ENCODE measurements around the gene PNMA6E.

GRCh38 chrX:153365670-153366069 is 35.5 kb downstream of the PNMA6E start:
- TF ChIP-seq, protein P1, sequence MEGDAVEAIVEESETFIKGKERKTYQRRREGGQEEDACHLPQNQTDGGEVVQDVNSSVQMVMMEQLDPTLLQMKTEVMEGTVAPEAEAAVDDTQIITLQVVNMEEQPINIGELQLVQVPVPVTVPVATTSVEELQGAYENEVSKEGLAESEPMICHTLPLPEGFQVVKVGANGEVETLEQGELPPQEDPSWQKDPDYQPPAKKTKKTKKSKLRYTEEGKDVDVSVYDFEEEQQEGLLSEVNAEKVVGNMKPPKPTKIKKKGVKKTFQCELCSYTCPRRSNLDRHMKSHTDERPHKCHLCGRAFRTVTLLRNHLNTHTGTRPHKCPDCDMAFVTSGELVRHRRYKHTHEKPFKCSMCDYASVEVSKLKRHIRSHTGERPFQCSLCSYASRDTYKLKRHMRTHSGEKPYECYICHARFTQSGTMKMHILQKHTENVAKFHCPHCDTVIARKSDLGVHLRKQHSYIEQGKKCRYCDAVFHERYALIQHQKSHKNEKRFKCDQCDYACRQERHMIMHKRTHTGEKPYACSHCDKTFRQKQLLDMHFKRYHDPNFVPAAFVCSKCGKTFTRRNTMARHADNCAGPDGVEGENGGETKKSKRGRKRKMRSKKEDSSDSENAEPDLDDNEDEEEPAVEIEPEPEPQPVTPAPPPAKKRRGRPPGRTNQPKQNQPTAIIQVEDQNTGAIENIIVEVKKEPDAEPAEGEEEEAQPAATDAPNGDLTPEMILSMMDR (IDR thresholded peaks at IDR 0.05; ENCODE audit: borderline replicate concordance, extremely low read depth, low read length, poor library complexity, severe bottlenecking), result no peak
- no peak for TF ChIP-seq EZH2 (IDR thresholded peaks at IDR 0.05; ENCODE audit: borderline replicate concordance, low read depth, low read length, severe bottlenecking)
